ENCODE results near the gene RAPGEF1.

Gene RAPGEF1

DNA sequence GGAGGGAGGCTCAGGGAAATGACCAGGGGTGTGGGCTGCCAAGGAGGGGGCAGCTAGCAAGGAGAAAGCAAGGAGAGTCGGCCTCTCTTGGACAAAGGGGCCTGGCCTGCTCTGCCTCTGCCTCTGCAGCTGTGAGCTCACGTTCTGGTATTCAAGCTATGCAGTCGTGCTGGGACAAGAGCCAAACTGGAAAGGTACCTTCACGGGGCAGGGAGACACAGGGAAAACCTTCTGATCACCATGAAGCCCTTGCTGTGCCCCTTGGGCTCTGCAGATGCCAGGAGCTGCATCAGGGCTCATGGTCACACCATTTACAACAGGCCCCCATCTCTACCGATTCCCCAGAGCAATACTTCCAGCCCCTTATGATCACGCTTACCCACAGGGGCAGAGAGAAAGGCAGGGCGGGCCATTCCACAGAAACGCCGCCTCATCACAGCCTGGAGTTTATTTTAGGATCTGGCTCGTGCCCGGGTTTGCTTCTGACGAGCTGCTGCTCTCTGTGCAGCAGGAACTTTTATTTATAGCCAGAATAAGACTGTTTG, 131.3 kb downstream of the RAPGEF1 start:
- DNase-seq (ENCODE audit: low read depth, low spot score): peak; percentile 92

DNA sequence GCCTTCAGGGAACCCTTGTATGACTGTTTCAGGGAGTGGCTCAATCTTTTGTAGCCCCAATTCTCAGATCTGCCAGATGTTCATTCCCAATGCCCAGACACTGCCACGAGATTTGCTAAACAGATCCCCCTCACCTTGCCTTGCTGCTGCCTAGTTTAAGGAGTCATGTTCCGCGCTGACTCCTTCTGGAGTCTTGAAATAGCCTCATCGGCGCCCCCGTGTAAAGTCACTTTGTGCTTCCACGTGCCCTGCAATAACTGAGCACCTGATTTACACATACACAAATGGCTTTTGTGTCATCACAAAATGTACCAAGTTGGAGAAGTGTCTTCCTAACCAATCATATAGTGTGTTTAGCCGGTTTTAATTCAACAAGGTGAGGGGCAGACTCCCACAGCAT, 132.3 kb downstream of the RAPGEF1 start:
- no peak for DNase-seq (ENCODE audit: low read depth, low spot score)

GRCh38 chr9:131606896-131607567, 132.8 kb downstream of the RAPGEF1 start:
- no peak for DNase-seq (ENCODE audit: low read depth, low spot score)

- no peak for DNase-seq (ENCODE audit: low read depth, low spot score)
Measured at GRCh38 chr9:131605770-131606590, 133.9 kb downstream of the RAPGEF1 start.

DNA sequence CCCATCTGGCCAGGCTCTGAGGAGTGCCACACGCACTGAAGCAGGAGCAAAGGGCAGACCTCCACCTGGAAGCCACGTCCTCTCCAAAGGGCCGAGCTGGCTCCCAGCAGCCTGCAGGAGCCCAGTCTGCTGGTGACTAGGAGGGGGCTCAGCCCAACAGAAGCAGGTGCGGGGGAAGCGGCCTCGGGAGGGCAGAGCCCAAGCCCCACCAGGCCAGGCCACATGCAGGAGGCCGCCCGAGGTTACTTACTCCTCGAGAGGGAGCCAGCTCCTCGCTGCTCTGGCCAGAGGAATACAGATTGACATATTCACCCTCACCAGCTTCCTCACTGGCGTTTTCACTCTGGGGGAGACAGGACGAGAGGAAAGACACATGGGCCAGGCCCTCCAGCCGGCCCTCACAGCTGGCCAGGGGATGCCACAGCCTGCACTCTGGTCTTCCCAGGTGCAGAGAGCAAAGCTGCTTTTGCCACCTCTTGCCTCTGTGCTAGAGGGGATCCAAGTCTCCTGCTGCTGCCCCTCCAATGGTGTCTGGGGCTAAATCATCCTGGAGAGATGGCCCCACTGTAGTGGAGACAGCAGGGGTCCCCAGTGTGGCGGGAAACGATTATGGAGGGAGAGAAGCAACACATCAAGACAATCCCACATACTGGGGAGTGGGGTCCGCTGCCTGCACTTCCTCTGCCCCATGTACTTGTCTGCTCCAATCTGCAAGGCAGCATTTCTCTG, 136.0 kb downstream of the RAPGEF1 start:
- peak; percentile 68 for DNase-seq (ENCODE audit: low read depth, low spot score)

GRCh38 chr9:131603199-131603598, 136.7 kb downstream of the RAPGEF1 start:
- no peak for DNase-seq (ENCODE audit: low read depth, low spot score)

GRCh38 chr9:131601683-131602181, 138.1 kb downstream of the RAPGEF1 start:
- DNase-seq (ENCODE audit: low read depth, low spot score): no peak

DNA sequence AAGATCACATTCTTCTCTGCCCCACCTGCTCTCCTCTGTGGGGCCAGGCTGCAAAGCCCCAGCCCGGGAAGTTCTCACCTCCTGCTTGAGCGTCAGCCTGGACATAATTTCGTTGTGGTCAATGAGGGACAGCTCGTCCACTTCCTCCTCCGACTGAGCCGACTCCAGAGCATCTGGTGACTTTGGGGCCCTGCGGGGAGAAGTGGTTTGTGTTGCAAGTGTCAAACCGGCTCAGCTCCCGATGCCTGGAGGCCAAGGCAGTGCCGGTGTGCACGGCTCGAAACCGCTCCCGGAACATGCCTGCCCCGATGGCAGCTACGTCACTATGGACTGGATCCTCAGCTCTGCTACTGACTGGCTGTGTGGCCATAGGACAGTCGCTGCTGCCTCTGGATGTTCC, 141.8 kb downstream of the RAPGEF1 start:
- peak; percentile 26 for DNase-seq (ENCODE audit: low read depth, low spot score)

DNA sequence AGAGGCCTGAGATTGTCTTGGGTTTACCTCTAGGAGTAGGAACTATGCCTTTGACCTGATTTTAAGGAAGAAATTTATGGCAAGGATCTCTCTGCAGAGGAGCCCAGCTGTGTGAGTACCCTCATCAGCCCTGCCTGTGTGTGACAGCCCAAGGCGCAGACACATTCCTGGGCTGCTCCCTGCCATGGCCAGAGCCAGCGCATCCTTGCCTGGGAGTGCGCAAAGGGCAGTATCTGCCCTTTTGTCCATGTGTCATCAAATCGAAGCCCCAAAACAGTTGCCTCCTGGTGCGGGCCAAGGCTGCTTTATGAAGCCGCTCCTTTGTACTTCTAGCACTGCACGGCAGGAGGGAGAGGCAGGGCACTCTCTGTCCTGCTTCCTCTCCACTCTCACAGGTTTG, 142.6 kb downstream of the RAPGEF1 start:
- no peak for DNase-seq (ENCODE audit: low read depth, low spot score)

GRCh38 chr9:131596430-131596743, 143.5 kb downstream of the RAPGEF1 start:
- no peak for DNase-seq (ENCODE audit: low read depth, low spot score)

- no peak for DNase-seq (ENCODE audit: low read depth, low spot score)
Measured at GRCh38 chr9:131595696-131596429, 144.0 kb downstream of the RAPGEF1 start.

DNA sequence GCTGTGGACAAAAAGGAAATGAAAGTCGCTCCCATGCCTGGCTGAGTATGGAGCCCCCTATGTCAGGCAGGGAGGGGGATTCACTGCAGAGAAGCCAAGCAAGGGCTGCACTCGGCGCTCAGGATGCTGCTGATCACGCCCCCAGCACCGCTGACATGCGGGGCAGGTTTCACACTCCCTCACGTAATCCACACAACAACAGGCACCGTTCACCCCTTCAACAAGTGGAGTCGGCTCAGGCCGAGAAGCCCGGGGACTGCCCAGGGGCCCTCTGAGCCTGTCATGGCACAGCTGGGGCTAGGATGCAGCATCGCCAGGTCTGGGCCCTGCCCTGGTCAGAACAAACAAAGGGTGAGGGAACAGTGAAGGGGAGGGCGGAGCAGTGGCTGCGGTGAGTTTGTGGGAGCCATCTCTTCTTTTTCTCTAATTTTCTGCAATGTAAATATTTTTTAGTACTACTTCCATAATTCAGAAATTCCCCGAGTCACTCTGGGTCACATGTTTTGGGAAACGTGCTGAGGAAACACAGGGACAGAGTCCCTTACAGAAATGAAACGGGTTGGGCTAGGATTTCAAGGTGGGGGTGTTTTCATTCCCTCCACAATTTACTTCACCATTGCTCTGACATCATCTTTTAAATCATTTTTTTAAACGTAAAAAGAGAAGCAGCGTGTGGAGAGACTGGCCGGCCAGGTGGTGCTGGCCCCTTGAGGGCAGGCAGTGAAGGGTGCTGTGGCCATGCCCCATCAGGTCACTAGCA, 144.8 kb downstream of the RAPGEF1 start:
- no peak for DNase-seq (ENCODE audit: low read depth, low spot score)

- no peak for DNase-seq (ENCODE audit: low read depth, low spot score)
Measured at GRCh38 chr9:131593936-131594665, 145.8 kb downstream of the RAPGEF1 start.

GRCh38 chr9:131593091-131593820, 146.6 kb downstream of the RAPGEF1 start:
- no peak for DNase-seq (ENCODE audit: low read depth, low spot score)

DNA sequence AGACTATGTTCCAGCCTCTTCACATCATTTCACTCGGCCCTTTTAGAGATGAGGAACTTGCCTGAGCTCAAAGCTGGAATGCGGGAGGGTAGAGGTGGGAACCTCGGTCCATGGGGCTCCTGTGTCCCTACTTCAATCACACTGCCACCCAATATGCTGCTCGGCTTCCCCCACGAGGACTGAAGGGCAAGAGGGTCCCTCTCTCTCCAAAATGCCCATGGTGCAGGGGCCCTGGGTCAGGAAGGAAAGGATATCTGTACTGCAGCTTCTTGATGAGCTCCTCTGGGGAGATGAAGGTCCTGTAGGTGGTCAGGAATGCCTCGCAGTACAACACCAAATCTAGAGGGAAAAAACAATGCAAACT, 148.0 kb downstream of the RAPGEF1 start:
- no peak for DNase-seq (ENCODE audit: low read depth, low spot score)

DNA sequence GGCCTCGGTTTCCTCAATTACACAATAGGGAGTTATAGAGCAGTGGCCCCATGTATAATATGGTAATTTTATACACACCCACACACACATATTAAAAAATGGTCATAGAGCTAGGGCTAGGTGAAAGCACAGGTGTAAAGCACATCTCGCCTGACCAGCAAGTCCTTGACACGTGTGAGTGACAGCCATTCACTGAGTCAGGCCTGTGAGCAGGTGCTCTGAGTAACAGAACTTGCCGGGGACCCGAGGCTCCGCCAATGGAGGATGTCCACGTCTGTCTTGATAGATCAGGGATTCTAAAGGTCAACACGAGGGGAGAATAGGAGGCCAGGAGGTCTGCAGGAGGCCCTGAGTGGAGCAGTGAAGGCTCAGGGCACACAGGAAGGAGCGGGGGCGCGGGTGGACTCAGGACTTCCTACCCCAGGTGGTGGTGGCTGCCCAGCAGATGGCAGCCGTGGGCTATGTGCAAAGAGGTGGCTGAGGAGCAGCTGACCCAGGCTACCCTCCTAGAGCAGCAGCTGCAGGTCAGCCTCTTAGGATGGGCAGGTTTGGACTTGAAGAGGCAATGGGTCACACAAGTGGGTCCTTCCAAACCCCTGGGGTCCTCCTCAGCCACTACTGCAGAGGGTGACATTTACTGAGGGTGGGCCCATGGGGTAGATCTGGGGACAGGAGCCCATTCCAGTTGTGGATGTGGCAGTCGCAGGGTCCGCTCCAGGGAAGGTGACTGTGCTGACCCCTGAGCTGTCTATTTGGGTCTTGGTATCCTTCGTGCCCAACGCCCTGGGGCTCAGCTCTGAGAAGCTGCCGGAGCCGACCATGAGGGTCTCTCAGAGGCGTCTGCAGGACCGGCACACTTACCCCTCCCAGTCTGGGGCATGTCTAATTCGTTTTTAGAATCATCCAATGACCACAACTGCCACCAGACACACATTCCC, 148.7 kb downstream of the RAPGEF1 start:
- DNase-seq (ENCODE audit: low read depth, low spot score): peak; percentile 86

- no peak for DNase-seq (ENCODE audit: low read depth, low spot score)
Measured at GRCh38 chr9:131590449-131590848, 149.4 kb downstream of the RAPGEF1 start.

- no peak for DNase-seq (ENCODE audit: low read depth, low spot score)
Measured at GRCh38 chr9:131589993-131590392, 149.9 kb downstream of the RAPGEF1 start.

Data from ELF-1 (cell line).